Stimulated activated CD4-positive, alpha-beta T cell treated with anti-CD3 and anti-CD28 coated beads, Interleukin-15, amount 100 ng/mL, for 48 hours (primary cell): ENCODE data around the gene PCBP3.

Experiments
- DNase-seq, 2 donors: peaks; one replicate each; pipeline ENCODE4 v3.0.0-alpha.2; 2020; ENCODE audit warnings: low read depth in 2 of 2

Gene PCBP3

DNA sequence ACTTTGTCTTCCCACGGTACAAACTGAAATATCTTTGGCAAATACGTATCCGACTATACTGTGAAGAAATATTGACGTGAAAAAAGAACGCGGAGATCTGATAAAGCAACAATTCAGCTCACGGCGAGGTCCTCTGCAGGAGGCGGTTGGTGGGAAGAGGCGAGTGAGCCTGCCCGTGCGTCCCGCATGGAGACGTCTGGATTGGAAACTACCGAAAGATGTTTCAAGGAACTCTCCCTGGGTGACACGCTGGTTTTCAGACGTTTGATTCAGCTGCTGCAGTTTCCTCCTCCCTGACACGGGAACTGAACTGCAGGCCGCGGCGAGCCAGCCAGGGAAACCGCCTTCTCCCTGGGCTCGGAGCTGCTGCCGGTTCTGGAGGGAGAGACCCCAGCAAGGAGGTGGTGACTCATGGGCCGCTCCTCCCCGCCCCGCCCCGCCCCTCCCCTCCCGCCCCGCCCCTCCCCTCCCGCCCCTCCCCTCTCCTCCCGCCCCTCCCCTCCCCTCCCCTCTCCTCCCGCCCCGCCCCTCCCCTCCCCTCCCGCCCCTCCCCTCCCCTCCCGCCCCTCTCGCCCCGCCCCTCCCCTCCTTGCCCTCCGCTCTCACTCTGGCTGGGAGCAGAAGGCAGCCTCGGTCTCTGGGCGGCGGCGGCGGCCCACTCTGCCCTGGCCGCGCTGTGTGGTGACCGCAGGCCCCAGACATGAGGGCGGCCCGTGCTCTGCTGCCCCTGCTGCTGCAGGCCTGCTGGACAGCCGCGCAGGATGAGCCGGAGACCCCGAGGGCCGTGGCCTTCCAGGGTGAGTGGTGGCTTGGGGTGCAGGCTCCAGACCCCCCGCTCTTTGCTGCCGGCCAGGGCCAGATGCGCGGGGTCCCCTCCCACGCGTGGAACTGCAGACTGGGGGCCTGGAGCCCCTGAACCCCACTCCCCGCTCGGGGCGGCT lies 337.9 kb downstream of the PCBP3 start, which contains the start of gene COL6A1:
COL6A1 (plus strand) TSS at position 620 of the 941 bp plus-strand sequence; CDS start at position 701, 81 bp downstream.
- DNase-seq, result peak; percentile 30 to 32

DNA sequence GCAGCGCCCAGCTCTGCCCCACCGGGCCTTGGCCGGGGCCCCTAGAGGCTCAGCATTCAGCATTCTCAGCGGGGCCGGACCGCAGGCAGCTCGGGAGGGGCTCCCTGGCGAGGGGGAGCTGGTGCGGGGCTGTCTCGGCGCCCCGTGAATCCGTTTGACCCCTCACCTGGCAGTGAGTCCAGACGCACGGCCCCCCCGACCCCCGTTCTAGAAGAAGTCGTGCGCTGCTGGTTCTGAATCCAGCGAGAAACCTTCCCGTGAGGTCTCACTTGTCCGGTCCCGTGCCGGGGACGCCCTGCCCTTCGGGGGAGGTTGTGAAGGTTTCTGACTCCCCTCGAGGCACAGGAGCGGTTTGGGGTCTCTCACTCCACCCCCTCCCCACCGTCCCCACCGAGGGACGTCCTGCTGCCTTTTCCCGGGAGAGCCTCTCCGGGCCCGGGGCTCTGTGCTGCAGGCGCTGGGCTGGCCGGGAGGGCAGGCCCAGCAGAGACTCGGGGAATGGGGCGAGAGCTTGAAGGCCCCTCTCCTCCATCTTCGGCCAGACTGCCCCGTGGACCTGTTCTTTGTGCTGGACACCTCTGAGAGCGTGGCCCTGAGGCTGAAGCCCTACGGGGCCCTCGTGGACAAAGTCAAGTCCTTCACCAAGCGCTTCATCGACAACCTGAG lies 338.7 kb downstream of the PCBP3 start:
- no peak for DNase-seq

DNA sequence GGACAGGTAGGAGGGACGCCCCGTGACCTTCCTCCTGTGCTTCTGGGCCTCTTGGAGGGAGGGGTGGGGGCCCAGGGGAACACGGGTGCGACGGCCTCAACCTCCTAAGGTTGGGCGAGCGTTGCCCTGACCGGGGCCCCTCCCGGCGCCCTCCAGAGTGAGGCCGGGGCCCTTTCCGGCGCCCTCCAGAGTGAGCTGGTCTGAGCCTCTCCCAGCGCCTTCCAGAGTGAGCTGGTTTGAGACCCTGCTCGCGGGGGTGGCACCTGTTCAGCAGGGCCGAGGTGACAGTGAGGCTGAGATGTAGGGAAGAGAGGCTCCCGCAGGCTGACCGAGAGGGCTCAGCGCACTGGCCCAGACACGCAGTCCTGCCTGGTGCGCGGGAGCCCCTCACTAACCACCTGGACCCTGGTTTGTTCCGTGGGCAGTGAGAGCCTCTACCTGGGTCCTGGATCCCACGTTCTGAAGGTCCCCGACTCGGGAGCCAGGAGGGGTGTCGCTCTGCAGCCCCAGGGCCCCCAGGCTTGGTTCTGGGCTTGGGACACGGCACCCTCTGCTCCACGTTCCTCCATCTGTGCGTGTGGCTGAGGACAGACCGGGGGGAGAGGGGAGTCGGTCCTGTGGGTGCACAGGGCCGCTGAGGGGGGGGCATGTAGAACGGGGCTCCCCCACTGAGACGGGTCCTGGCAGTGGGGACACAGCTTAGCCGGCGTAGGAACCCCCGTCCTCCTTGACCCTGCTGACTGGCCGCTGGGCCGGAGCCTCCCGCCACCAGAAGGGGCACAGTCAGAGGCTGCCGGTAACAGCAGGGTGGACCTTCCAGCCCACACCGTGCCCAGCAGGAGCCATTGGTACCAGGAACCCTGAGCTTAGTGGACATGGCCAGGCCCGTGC lies 339.5 kb downstream of the PCBP3 start:
- DNase-seq, result no peak

DNA sequence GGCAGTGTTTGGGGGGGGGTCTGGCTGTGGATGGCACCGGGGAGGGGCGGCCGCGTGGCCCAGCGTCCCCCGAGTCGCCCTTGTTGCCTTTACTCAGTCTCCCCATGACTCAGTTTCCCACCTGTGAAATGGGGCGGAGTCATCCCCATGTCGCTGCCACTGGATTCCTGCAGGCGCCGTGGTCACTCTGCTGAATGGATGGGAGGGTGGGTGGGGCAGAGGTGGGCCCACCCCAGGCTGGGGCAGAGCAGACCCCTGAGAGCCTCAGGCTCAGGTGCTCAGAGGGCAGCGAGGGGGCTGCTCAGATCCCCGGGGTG lies 340.1 kb downstream of the PCBP3 start:
- no peak for DNase-seq

DNA sequence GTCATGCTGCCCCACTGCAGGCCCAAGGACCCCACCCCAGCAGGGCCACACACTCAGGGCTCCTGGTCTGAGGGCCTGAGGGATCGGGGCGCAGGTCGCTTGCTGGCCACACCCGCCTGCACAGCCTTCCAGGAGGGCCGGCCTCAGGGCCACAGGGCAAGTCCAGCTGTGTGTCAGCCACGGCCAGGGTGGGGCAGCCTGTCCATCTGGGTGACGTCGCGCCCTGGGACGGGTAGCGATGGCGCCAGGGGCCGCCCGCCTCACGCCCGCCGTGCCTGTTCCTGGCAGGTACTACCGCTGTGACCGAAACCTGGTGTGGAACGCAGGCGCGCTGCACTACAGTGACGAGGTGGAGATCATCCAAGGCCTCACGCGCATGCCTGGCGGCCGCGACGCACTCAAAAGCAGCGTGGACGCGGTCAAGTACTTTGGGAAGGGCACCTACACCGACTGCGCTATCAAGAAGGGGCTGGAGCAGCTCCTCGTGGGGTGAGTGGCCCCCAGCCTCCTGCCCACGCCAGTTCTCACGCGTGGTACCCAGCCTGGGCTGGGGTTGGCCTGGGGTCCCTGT lies 340.5 kb downstream of the PCBP3 start:
- DNase-seq, result no peak

DNA sequence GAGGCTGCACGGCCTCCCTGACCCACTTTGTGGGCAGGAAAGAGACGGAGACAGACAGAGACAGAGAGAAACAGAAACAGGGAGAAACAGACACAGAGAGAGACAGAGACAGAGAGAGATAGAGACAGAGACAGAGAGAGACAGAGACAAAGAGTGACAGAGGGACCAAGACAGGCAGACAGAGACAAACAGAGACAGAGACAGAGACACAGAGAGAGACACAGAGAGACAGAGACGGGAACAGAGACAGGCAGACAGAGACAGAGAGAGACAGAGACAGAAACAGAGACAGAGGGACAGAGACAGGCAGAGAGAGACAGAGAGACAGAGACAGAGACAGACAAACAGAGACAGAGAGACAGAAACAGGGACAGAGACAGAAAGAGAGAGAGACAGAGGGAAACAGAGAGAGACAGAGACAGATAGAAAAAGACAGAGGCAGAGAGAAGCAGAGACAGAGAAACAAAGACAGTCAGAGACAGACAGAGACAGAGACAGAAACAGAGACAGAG lies 341.1 kb downstream of the PCBP3 start:
- DNase-seq, result no peak

DNA sequence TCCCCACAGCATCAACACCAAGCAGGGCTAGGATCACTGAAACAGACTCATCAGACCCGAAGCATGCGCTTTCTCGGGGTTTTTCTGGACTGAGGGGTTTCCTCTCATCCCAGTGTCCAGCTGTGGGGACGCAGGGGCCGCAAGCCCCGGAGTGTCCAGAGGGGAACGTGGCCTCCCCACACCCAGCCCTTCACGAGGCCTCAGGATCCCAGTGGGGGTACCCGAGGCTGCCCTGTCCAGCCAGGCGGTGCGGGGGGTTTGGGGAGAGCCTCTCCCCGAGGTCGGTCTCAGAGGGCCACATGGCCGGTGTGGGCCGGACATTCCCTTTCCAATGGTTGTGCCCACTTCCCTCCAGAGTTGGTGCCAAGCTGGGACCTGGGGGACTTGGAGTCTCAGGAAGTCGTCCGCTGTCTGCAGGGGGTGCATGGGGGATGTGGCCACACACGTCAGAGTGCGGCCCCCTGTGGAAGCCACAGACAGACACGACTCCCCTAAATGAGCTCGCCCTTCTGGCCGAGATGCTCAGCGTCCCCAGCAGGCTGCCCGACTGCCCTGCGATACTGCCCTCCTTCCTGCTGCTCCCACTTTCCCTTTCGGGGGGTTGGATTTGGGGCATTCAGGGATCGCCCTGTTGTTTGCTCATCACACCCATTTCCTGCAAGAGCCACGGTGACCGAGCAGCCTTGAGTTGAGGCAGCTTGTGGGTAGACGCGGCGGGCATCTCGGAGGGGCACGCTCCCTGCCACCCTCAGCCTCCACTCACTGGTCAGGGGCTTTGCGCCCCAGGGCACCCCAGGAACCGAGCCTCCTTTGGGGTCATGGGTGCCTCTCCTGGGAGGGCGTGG lies 342.2 kb downstream of the PCBP3 start:
- DNase-seq, result no peak

DNA sequence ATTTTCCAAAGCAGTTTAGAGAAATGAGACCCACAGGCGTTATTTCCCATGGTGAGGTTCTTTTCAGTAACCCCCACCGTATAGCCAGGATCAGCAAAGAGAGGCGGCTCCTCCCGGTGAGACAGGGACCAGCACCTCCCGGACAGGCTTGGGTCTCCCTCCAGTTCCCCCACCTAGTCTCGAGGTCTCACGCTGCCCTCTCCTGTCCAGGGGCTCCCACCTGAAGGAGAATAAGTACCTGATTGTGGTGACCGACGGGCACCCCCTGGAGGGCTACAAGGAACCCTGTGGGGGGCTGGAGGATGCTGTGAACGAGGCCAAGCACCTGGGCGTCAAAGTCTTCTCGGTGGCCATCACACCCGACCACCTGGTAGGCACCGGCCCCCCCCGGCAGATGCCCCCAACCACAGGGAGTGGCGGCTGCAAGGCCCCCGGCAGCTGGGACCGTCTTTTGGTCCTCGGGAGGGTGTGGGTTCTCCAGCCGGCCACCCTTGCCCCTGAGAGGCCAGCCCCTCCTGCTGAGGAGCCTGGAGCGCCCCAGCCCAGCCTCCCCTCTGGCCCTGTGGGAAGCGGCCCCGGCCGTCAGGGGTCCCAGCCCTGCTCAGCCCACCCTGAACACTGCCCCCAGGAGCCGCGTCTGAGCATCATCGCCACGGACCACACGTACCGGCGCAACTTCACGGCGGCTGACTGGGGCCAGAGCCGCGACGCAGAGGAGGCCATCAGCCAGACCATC lies 343.0 kb downstream of the PCBP3 start:
- no peak for DNase-seq

DNA sequence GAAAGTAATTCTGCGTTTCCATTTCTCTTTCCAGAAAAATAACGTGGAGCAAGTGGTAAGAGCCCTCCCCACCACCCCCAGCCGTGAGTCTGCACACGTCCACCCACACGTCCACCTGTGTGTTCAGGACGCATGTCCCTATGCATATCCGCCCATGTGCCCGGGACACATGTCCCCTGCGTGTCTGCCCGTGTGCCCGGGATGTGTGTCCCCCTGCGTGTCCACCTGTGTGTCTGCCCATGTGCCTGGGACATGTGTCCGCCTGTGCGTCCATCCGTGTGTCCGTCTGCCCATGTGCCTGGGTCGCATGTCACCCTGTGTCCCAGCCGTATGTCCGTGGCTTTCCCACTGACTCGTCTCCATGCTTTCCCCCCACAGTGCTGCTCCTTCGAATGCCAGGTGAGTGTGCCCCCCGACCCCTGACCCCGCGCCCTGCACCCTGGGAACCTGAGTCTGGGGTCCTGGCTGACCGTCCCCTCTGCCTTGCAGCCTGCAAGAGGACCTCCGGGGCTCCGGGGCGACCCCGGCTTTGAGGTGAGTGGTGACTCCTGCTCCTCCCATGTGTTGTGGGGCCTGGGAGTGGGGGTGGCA lies 343.7 kb downstream of the PCBP3 start:
- DNase-seq, result no peak

DNA sequence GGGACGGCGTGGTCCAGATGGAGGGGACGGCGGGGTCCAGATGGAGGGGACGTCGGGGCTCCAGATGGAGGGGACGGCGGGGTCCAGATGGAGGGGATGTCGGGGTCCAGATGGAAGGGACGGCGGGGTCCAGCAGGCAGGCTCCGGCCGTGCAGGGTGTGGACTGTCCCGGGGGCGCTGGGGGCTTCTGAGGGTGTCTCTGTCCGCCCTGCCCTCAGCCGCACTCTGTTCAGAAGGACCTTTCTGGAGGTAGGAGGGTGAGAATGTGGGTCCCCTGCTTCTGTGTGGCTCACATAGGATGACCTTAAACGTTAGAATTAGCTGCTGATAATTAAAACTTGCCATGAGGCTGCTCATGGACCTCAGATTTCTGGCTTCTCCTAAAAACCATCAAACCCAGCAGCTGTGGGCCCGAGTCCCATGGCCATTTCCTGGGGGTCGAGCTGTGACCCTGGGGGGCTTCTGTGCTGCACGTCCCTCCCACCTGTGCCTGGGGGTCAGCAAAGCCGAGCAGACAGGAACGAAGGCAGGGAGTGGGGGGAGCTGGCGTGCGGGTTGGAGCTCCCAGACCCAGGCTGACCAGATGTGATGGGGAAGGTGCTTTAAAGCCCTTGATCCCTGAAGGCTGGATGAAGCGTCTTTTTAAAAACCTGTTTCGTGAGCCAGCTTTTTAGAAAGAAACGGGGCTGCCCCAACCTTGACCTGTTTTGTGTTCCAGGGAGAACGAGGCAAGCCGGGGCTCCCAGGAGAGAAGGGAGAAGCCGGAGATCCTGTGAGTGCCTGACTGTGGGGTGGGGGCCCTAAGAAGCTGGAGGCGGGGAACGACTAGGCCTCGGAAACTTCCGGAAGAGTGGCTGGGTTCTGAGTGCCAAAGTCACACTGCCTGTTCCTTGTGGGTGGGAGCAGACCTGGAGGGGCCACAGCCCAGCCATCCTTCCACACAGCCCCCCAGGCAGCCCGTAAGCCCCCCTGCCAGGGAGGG lies 345.1 kb downstream of the PCBP3 start:
- no peak for DNase-seq

DNA sequence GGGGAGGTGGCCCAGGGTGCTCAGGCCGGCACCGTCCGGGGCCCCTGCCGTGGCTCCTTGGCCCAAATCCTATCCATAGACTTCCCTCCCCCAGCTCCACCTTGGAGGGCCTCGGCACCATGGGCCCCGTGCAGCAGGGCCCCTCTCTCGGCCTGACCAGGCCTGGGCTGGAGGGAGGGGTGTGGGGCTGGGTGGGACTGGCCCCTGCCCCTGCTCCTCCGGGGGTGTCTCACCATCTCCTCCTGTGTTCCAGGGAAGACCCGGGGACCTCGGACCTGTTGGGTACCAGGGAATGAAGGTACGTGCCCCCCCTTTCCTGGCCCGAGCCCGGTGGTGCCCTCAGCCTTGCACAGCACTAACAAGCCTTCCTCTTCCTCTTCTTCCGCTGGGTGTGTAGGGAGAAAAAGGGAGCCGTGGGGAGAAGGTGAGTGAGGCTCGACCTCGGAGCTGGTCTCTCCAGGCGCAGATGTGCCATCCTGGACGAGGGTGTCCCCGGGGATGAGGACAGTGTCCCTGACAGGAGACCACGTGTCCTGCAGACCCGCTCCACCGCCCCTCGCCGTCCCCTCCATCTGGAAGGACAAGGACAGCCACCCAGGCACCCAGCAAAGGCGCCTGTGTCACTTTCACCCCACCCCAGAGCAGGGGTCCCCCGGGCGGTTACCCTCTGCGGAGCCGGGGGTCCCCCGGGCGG lies 346.0 kb downstream of the PCBP3 start:
- no peak for DNase-seq

DNA sequence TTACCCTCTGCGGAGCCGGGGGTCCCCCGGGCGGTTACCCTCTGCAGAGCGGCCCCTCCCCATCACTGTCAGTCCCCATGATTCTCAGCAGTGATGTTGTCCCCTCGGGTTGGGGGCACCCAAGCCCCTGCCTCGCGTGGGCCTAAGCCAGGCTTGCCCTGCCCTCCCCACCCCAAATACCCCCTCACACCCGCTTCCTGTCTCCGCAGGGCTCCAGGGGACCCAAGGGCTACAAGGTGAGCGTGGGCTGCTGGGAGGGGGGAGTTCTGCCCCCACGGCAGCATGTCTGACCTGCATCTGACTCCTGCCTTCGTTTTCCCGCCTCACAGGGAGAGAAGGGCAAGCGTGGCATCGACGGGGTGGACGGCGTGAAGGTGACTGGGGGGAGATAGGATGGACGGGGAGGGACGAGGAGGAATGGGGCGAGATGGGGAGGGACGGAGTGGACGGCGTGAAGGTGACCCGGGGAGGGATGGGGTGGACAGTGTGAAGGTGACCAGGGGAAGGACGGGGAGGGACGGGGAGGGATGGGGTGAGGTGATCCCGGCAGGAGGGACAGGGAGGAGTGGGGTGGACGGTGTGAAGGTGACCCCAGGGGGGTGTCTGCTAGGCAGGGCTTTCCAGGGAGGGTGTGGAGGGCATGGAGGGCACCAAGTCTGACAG lies 346.7 kb downstream of the PCBP3 start:
- no peak for DNase-seq

DNA sequence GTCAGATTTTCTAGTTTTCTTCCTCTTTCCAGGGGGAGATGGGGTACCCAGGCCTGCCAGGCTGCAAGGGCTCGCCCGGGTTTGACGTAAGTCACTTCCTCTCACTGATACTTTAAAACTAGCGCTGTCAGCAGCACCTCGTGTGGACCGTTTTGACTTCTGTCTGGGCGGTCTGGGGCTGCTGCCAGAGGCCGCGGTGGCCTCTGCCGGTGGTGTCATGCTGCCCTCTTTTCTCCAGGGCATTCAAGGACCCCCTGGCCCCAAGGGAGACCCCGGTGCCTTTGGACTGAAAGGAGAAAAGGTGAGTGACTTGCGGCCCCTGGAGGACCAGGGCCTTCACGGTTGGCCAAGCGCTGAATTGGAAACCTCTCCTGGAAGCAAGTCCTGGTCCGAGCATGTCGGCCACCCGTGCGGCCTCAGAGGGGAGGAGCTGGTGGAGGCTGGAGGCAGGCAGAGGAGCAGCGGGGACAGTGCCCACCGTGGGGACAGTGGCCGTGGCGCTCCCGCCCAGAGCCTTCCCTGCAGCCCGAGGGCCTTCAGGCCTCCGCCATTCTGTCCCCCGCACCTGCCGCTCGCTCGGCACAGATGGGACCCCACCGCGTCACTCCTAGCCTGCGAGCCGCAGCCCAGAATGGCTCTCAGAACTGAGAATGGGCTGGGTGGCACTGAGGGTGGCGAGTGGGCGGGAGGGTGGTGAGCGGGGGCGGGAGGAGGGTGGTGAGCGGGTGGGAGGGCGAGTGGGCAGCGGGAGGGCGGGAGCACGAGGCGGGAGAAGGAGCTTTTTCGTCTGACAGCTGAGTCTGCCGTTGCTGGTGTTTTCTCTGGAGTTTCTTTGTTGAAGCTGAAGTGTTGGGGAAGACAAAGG lies 347.4 kb downstream of the PCBP3 start:
- no peak for DNase-seq

DNA sequence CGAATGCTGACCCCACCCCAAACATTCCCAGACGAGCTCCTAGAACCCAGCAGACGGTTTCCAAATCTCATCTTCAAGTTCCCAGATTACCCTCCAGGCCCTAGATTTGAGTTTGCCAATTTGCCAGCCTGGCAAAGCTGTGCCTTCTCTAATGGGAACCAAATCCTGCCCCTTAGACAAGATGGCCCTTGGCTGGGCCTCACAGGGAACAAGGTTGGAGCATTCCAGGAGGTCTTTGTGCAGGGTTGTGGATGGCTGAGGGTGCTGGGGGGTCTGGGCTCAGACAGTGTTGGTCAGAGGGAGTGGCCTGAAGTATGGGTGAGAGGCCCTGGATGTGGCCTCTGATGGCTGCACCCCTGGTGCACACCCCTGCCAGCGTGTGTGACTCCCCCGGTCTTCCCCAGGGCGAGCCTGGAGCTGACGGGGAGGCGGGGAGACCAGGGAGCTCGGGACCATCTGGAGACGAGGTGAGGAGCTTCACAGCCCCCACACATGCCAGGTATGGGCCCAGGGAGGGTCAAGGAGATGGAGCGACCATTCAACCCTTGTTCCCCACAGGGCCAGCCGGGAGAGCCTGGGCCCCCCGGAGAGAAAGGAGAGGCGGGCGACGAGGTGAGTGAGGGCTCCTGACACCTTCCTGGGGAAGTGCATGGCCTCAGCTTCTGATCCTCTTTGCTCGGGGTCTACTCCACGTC lies 348.2 kb downstream of the PCBP3 start:
- DNase-seq, result no peak
